Adrenal gland (tissue), 12 donors: Measurements from ENCODE around the gene KDM4B. TPM values are rescaled to one million over a fixed set of nuclear protein-coding genes. Genes with fewer than 3 reads are reported as not detected.

ENCODE experiments used
- DNase-seq, 7 donors: peaks; one replicate each; pipeline ENCODE4 v3.0.0-alpha.2; 2019 to 2020
- H3K27ac ChIP-seq, 5 donors: fragments of 200-600 bp; sonication (generic) in 4 of 5; 1 replicate in 3 of 5; 2 replicates in 2 of 5; pipeline versions ENCODE4 v1.5.1 to v1.8.0; 2016 to 2020; ENCODE audit warnings: mild to moderate bottlenecking in 1 of 5
- H3K27me3 ChIP-seq: fragments of 200-600 bp; 2 replicates; pipeline ENCODE4 v1.8.0; 2021
- H3K36me3 ChIP-seq, 2 donors: fragments of 200-600 bp; replicated peaks in 1 of 2; 1 replicate in 1 of 2; 2 replicates in 1 of 2; pipeline versions ENCODE4 v1.5.1 to v1.8.0; 2018 to 2022
- H3K4me1 ChIP-seq, 2 donors: fragments of 200-600 bp; replicated peaks in 1 of 2; 1 replicate in 1 of 2; 2 replicates in 1 of 2; pipeline versions ENCODE4 v1.5.1 to v1.8.0; 2018 to 2021
- H3K4me3 ChIP-seq, 4 donors: fragments of 200-600 bp; sonication (generic) in 3 of 4; one replicate each; pipeline ENCODE4 v1.5.1; 2016 to 2018
- H3K9me3 ChIP-seq, 3 donors: fragments of 200-600 bp; sonication (generic) in 1 of 3; replicated peaks in 1 of 3; 1 replicate in 2 of 3; 2 replicates in 1 of 3; pipeline versions ENCODE4 v1.5.1 to v1.8.0; 2016 to 2021
- POLR2A ChIP-seq, 2 donors: fragments of 450-650 bp; IDR thresholded peaks; one replicate each; pipeline ENCODE4 v1.6.1; 2017; ENCODE audit warnings: antibody characterized with exemption in 2 of 2, mild to moderate bottlenecking in 2 of 2, moderate library complexity in 1 of 2
- WGBS, 4 donors: extraction: QIAGEN DNeasy Blood & Tissue Kit in 2 of 4; methylation state at CpG; one replicate each; pipeline versions ENCODE4 v1.1.5 to v1.1.7; 2013 to 2017; 5-methylcytosine and 5-hydroxymethylcytosine counted together
- intact Hi-C, 2 donors: fragments of 100-400 bp; cut with DNase I; formaldehyde crosslinking; loops; one replicate each; pipeline versions ENCODE4 v1.14.1 to v1.15.0; 2022 to 2023
- polyA plus RNA-seq, 3 donors: library from polyadenylated mRNA; stranded (reverse); fragments of 200-250 nt in 2 of 3; fragments of 350-450 nt in 1 of 3; fragmentation: Illumina TruSeq in 1 of 3; extraction: RNeasy Lipid Tissue Mini Kit (QIAGEN cat#74804) in 1 of 3; gene quantifications; one replicate each; pipeline ENCODE4 v1.2.3, GENCODE V29; 2013 to 2014
- total RNA-seq, 9 donors: library from RNA; depleted of rRNA in 4 of 9; stranded (reverse); fragments of >200 nt in 4 of 9; fragments of 120-200 nt in 1 of 9; fragmentation: NEBNext Ultra II Directional in 1 of 9; extraction: Animal tissue kit (Norgen Biotek cat#: 25700) in 1 of 9; gene quantifications; one replicate each; pipeline versions ENCODE4 v1.1.0 to v1.2.4, GENCODE V29; 2013 to 2023
- TF ChIP-seq, protein P1 (sequence below), 6 experiments: fragments of 450-650 bp in 4 of 6; fragments of 200-600 bp in 2 of 6; sonication (generic) in 1 of 6; IDR thresholded peaks; 1 replicate in 5 of 6; 2 replicates in 1 of 6; pipeline versions ENCODE4 v1.5.1 to v1.8.0; 2016 to 2021; ENCODE audit warnings: antibody characterized with exemption in 6 of 6, mild to moderate bottlenecking in 2 of 6, moderate library complexity in 1 of 6
- donor health status: healthy with polysubstance abuse.
- donor health status: Bipolar disorder and iron deficiency.
- donor health status: DM: yes; HTN: yes; CAD: no.
- donor health status: DM: no; HTN: no; CAD: no.
- donor health status: DM: no; HTN: no; CAD: no.
- donor health status: DM: yes; HTN: yes; CAD: no.

The KDM4B gene
- total and polyA plus RNA-seq, 12 donors = 9.8 to 65.1 (median 39.9) TPM

DNA sequence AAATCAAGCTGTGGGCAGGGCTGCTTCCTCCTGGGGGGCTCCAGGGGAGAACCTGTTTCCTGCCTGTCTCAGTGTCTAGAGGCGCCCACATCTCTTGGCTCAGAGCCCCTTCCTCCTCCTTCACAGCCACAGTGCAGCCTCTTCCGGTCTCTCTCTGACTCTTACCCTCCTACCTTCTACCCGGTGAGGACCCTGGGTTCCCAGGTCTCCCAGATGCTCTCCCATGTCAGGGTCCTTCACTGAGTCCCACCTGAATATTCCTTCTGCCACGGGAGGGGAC, 153.1 kb downstream of the KDM4B start:
- TF ChIP-seq POLR2A (IDR thresholded peaks at IDR 0.05) = no peak
- TF ChIP-seq, protein P1, sequence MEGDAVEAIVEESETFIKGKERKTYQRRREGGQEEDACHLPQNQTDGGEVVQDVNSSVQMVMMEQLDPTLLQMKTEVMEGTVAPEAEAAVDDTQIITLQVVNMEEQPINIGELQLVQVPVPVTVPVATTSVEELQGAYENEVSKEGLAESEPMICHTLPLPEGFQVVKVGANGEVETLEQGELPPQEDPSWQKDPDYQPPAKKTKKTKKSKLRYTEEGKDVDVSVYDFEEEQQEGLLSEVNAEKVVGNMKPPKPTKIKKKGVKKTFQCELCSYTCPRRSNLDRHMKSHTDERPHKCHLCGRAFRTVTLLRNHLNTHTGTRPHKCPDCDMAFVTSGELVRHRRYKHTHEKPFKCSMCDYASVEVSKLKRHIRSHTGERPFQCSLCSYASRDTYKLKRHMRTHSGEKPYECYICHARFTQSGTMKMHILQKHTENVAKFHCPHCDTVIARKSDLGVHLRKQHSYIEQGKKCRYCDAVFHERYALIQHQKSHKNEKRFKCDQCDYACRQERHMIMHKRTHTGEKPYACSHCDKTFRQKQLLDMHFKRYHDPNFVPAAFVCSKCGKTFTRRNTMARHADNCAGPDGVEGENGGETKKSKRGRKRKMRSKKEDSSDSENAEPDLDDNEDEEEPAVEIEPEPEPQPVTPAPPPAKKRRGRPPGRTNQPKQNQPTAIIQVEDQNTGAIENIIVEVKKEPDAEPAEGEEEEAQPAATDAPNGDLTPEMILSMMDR (IDR thresholded peaks at IDR 0.05) = no peak
- 47 to 64% (median 56%) methylated on average over 4 of the region's 4 CpGs for WGBS, 4 donors
- Histone ChIP-seq H3K9me3 (no peaks in the 10 kb centered on the region), H3K36me3 (peaks cover 0 to 14% of the 10 kb centered on the region in 2 donors), H3K4me1 (peaks cover 13 to 20% of the 10 kb centered on the region in 2 donors), H3K4me3 (no peak overlapping the region), H3K27ac (no peak overlapping the region), H3K27me3 (no peaks in the 10 kb centered on the region)
- intact Hi-C loops = no loop called here
- DNase-seq = no peak

DNA sequence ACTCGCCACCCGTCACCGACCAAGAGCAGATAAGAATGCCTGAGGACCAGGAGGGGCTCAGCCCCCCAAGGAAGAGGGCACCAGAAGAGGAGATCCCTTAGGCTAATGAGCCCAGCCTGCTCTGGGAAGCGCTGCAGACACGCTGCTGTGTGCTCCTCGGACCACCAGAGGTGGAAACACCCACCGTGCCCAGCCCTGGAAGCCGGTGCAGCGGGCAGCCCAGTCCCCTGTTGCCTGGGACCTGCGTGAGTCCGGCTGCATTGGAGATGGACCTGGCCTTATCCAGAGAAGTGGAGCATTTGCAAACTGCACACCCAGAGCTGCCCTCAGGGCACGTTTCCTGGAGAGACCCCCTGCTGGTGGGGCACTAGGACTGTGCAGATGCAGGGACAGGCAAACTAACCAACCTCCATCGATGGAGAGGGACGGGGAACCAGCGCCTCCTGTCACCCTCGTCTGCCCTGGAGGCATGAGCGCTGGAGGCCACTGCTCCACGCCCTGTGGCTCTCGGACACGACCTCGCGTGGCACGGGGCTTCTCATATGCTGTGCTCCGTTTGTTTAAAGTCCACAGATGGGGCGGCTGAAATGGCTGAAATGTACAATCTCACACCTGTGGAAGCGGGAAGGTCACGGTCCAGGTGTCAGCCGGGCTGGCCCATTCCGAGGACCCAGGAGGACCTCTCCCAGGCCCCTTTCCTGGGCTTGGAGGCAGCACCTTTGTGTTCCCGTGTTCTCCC, 153.9 kb downstream of the KDM4B start:
- WGBS, 4 donors = 91 to 94% (median 92%) methylated on average over 15 to 30 of the region's 30 CpGs
- Histone ChIP-seq H3K36me3 (peaks cover 0 to 14% of the 10 kb centered on the region in 2 donors), H3K27ac (no peak overlapping the region), H3K27me3 (no peaks in the 10 kb centered on the region), H3K9me3 (no peaks in the 10 kb centered on the region), H3K4me3 (no peak overlapping the region), H3K4me1 (peaks cover 18 to 28% of the 10 kb centered on the region in 2 donors)
- TF ChIP-seq, protein P1 (IDR thresholded peaks at IDR 0.05) = no peak
- no peak for TF ChIP-seq POLR2A (IDR thresholded peaks at IDR 0.05)
- intact Hi-C loops = no loop called here
- no peak for DNase-seq

DNA sequence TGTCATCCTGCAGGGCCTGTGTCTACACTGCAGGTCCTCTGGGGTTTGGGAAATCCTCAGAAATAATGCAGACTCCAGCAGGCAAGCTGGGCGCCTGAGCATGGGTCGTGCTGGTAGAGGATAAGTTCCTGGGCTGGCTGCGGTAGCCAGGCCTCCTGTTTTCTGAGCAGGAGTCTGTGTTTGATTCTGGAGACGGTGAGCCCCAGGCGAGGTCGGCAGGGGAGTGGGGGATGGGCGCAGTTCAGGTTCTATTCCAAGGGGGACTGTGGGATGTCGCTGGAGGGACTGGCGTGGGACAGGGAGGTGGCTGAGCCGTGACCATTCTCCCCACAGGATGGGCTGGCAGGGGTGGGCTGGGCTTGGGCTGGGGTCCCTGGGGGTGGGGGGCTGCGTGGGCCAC, 154.7 kb downstream of the KDM4B start:
- intact Hi-C loops = no loop called here
- no peak for DNase-seq
- Histone ChIP-seq H3K27me3 (no peaks in the 10 kb centered on the region), H3K27ac (no peak overlapping the region), H3K4me1 (peaks cover 24 to 35% of the 10 kb centered on the region in 2 donors), H3K4me3 (no peak overlapping the region), H3K9me3 (no peaks in the 10 kb centered on the region), H3K36me3 (peaks cover 0 to 14% of the 10 kb centered on the region in 2 donors)
- WGBS, 4 donors = 84 to 89% (median 88%) methylated on average over 7 to 11 of the region's 11 CpGs
- TF ChIP-seq, protein P1 (IDR thresholded peaks at IDR 0.05) = no peak
- no peak for TF ChIP-seq POLR2A (IDR thresholded peaks at IDR 0.05)

DNA sequence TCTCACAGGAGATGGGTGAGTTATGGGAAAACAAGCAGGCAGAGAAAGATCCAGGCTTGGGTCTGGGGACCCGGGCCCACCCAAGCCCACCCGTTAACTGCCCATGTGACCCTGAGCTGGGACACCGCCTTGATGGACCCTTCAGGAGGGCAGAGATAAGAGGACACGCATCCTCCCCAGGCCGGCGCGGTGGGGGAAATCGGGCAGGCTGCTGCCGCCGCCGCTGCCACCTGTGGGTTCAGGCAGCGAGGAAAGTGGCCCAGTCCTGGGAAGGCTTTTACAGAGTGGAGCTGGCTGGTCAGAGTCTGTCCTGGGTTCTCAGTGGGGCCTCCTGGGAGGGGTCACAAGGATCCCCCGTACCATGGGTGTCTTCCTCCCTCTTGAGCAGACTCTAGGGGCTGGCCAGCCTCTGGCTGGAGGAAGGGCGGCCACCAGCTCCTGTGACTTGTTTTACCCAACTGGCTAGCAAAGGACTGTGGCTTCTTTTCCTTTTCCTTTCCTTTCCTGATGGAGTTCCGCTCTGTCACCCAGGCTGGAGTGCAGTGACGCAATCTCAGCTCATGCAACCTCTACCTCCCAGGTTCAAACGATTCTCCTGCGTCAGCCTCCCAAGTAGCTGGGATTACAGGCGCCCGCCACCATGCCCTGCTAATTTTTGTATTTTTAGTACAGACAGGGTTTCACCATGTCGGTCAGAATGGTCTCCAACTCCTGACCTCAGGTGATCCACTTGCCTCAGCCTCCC, 155.4 kb downstream of the KDM4B start:
- intact Hi-C loops = no loop called here
- Histone ChIP-seq H3K4me1 (peaks cover 24 to 41% of the 10 kb centered on the region in 2 donors), H3K9me3 (no peaks in the 10 kb centered on the region), H3K4me3 (no peak overlapping the region), H3K27me3 (no peaks in the 10 kb centered on the region), H3K36me3 (peaks cover 0 to 14% of the 10 kb centered on the region in 2 donors), H3K27ac (no peak overlapping the region)
- 89 to 93% (median 92%) methylated on average over 20 to 21 of the region's 21 CpGs for WGBS, 4 donors
- no peak for DNase-seq
- no peak for TF ChIP-seq POLR2A (IDR thresholded peaks at IDR 0.05)
- TF ChIP-seq, protein P1 (IDR thresholded peaks at IDR 0.05) = no peak
